Colon (tissue), 2 donors: Measurements from ENCODE around the gene COL27A1.
"Not testable (repeated sequence)": the region's sequence is repeated elsewhere in the genome, so short reads cannot be mapped to it uniquely, and the experiment has no call there.

Source experiments
- FAIRE-seq: peaks from 2 replicates; lab custom pipeline; 2012; peaks lifted over from hg19 to GRCh38; lab: Jason Lieb, UNC
- donor health status: control.
- donor health status: control.

The COL27A1 gene

GRCh38 chr9:114185570-114186490 lies 30.5 kb downstream of the COL27A1 start:
- FAIRE-seq = no peak

GRCh38 chr9:114186605-114187289 lies 31.4 kb downstream of the COL27A1 start:
- no peak for FAIRE-seq

- FAIRE-seq = no peak
Measured at GRCh38 chr9:114187827-114188226, 32.5 kb downstream of the COL27A1 start.

- no peak for FAIRE-seq
Measured at GRCh38 chr9:114189823-114190562, 34.7 kb downstream of the COL27A1 start.

GRCh38 chr9:114190563-114190905 lies 35.2 kb downstream of the COL27A1 start:
- FAIRE-seq = no peak

- not testable (repeated sequence) for FAIRE-seq
Measured at GRCh38 chr9:114191402-114191801, 36.1 kb downstream of the COL27A1 start.

GRCh38 chr9:114192539-114192938 lies 37.2 kb downstream of the COL27A1 start:
- no peak for FAIRE-seq

GRCh38 chr9:114193090-114193489 lies 37.8 kb downstream of the COL27A1 start:
- no peak for FAIRE-seq

GRCh38 chr9:114196117-114196516 lies 40.8 kb downstream of the COL27A1 start:
- no peak for FAIRE-seq

GRCh38 chr9:114196979-114197622 lies 41.8 kb downstream of the COL27A1 start:
- FAIRE-seq = no peak

GRCh38 chr9:114198249-114199040 lies 43.1 kb downstream of the COL27A1 start:
- FAIRE-seq = no peak

GRCh38 chr9:114200721-114201300 lies 45.5 kb downstream of the COL27A1 start:
- FAIRE-seq = no peak

- no peak for FAIRE-seq
Measured at GRCh38 chr9:114202396-114202795, 47.1 kb downstream of the COL27A1 start.

- FAIRE-seq = no peak
Measured at GRCh38 chr9:114202849-114203248, 47.5 kb downstream of the COL27A1 start.

GRCh38 chr9:114203410-114204140 lies 48.2 kb downstream of the COL27A1 start:
- no peak for FAIRE-seq

- no peak for FAIRE-seq
Measured at GRCh38 chr9:114204265-114204664, 48.9 kb downstream of the COL27A1 start.

GRCh38 chr9:114205171-114206015 lies 50.1 kb downstream of the COL27A1 start:
- no peak for FAIRE-seq

- FAIRE-seq = no peak
Measured at GRCh38 chr9:114206221-114206789, 51.0 kb downstream of the COL27A1 start.
